ENCODE data around the gene LAMC3. TPM values are rescaled to one million over a fixed set of nuclear protein-coding genes. Genes with fewer than 3 reads are reported as not detected.
"Not testable (repeated sequence)": the region's sequence is repeated elsewhere in the genome, so short reads cannot be mapped to it uniquely, and the experiment has no call there.

The LAMC3 gene
- total RNA-seq, 1 donor from 2014 or later = 14.2 TPM

- no peak for DNase-seq (ENCODE audit: low spot score)
Observed at GRCh38 chr9:130991778-130992681, 16.9 kb upstream of the LAMC3 start.

DNA sequence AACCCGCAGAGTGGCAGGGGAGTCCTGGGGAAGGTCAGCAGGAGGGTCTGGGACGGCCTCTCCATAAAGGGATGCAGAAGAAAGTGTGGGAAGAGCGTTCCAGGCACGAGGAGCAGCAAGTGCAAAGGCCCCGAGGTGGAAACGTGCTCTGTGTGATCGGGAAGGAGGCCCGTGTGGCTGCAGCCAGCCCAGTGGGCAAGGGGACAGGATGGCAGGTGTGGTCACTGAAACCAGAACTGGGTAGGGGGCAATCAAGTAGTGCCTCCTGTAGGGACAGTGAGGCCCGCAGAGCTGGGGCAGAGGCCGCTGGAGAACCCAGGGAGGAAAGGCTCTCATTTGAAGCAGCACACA lies 16.3 kb upstream of the LAMC3 start:
- DNase-seq (ENCODE audit: low spot score) = no peak

DNA sequence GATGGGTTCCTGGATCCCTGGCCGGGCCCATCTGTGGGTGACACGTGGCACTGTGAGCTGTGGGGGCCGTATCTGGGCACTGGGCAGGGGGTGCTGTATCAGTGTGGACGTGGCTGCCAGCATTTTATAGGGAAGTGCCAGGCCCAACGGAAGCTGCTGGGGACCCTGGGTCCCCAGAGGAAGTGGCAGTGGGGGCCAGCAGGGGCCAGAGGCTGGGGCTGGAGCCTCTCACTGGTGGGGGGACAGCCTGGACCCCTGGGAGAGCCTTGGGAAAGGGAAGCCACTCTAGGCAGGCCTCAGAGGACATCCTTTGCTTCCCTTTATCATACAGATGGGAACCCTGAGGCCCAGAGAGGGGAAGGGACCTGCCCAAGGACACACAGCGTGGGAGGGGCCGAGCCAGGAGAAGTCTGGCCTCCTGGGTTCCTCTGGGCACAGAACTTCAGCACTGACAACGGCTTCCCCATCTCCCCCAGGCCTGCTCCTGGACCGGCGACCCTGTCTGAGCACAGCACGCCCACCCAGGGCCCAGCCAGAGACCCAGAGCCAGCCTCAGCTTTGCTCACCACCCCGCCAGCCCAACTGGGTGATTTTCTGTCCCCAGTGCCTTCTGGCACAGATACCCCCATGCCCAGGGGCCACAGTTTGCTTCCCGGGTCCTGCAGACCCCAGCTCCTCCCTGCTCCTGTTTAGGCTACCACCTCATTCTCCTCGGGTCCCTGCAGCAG lies 15.5 kb upstream of the LAMC3 start:
- no peak for DNase-seq (ENCODE audit: low spot score)

GRCh38 chr9:130994135-130995085 lies 14.6 kb upstream of the LAMC3 start:
- DNase-seq (ENCODE audit: low spot score) = no peak

DNA sequence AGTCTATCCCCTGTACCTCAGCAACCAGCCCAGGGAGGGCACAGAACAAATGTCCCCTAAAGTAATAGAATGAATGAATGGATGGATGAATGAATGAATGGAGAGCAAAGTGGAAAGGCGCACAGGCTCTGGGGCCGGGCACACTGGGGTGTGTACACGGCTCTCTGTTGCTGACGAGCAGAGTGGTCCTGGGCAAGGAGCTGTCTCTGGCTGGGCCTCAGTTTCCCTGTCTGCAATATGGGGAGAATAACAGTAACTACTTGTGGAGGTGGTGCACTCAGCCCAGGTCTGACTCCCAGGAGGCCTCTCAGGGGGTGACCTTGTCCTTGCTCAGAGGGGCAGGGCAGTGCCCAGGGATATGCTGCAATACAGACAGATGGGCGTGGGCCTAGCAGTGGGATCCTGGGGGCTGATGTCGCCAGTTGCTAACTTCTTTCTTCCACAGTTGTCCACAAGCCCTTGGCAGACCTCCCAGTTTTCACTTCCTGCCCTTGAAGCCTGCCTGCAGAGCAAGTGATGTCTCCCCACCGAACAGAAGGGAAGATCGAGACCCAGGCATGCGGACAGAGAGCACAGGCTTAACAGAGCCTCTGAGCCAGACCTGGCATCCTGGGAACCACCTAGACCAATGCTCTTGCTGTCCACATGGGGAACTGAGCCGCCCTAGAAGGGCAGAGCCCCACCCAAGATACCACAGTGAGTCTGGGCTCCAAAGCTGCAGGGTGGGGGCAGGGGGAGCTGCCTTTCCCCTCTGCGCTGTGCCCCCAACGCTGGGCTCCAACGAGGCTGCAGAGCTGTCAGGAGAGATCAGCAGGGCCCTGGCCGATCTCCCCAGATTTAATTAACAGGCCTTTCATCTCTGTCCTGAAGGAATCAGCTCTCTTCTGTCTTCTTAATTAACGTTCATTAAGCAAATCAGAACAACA lies 13.6 kb upstream of the LAMC3 start:
- peak; percentile 29 for DNase-seq (ENCODE audit: low spot score)

- DNase-seq (ENCODE audit: low spot score) = no peak
Observed at GRCh38 chr9:130996205-130996604, 12.8 kb upstream of the LAMC3 start.

DNA sequence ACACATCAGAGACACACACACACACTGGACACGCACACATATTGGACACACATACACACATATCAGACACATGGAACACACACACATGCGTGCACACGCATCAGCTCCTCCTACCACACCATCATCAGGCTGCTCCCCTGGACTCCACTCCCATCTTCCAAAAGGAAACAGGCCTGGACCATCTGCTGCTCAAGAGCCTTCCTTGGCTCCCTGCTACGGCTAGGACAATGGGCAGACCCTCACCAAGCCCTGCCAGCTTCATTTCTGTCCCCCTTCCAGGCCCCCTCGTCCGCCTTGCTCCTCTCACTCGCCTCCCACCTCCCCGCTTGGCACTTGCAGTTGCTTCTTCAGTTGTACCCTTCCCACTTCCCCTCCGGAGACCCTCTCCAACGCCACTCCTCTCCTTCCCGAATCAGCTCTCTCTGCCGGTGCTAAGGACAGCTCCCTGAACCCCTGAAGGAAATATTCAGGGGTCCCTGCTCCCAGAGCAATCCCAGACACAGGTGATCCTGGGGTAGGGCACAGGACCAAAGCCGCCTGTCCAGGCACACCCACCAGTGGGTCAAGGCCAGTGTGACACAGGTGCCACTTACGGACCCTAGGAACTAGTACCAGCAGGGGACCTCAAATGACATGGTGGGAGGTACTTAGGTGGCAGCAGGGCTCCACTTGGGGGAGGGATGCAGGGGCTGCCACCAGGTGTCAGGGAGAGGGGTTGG lies 12.1 kb upstream of the LAMC3 start:
- no peak for DNase-seq (ENCODE audit: low spot score)

DNA sequence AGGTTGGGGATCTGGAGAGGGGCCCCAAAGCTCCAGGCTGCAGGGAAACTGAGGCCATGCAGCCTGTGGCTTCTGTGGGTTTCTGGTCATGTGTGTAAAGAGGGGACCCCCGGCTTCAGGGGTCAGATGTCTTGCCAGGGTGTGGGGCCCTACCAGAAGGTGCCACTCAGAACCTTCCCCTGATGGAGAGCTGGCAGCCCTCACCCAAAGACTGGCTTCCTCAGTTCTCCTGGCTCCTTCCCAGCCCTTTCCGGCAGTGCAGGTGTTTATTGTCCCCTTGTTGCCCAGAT lies 11.6 kb upstream of the LAMC3 start:
- DNase-seq (ENCODE audit: low spot score) = no peak

- DNase-seq (ENCODE audit: low spot score) = peak; percentile 27
Observed at GRCh38 chr9:130997925-130998596, 10.9 kb upstream of the LAMC3 start.

- no peak for DNase-seq (ENCODE audit: low spot score)
Observed at GRCh38 chr9:130998597-130999244, 10.3 kb upstream of the LAMC3 start.

- no peak for DNase-seq (ENCODE audit: low spot score)
Observed at GRCh38 chr9:130999245-130999623, 9.7 kb upstream of the LAMC3 start.

GRCh38 chr9:131000526-131000925 lies 8.4 kb upstream of the LAMC3 start:
- not testable (repeated sequence) for DNase-seq (ENCODE audit: low spot score)

GRCh38 chr9:131001021-131001420 lies 8.0 kb upstream of the LAMC3 start:
- no peak for DNase-seq (ENCODE audit: low spot score)

GRCh38 chr9:131001990-131002389 lies 7.0 kb upstream of the LAMC3 start:
- no peak for DNase-seq (ENCODE audit: low spot score)

DNA sequence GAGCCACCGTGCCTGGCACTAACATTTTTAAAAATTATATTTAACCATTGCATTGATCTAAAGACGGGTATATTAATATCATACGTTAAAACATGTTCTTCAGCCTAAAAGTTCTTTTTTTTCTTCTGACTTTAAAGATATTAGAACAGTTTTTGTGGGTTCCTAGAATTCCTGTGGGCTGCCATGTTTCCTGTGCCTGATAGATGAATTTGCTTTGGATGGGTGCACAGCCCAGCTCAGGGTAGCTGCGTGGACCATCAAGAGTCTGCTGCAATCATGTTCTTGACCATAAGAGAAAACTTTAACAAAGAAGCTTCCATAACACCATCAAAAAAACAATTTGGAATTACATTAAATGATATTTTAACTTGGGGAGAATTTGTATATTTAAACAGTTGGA lies 2.4 kb upstream of the LAMC3 start:
- no peak for DNase-seq (ENCODE audit: low spot score)

DNA sequence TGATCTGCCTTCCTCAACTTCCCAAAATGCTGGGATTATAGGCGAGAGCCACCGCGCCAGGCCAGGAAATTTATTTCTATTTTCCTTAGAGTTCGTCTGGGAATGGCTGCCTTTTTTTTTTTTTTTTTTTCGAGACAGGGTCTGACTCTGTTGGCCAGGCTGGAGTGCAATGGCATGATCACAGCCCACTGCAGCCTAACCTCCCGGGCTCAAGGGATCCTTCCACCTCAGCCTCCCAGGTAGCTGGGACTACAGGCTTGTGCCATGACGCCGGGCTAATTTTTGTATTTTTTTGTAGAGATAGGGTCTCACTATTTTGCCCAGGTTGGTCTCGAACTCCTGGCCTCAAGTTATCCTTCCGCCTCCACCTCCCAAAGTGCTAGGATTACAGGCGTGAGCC lies 888 bp upstream of the LAMC3 start:
- DNase-seq (ENCODE audit: low spot score) = no peak

- no peak for DNase-seq (ENCODE audit: low spot score)
Observed at GRCh38 chr9:131008563-131008908, 438 bp upstream of the LAMC3 start.

DNA sequence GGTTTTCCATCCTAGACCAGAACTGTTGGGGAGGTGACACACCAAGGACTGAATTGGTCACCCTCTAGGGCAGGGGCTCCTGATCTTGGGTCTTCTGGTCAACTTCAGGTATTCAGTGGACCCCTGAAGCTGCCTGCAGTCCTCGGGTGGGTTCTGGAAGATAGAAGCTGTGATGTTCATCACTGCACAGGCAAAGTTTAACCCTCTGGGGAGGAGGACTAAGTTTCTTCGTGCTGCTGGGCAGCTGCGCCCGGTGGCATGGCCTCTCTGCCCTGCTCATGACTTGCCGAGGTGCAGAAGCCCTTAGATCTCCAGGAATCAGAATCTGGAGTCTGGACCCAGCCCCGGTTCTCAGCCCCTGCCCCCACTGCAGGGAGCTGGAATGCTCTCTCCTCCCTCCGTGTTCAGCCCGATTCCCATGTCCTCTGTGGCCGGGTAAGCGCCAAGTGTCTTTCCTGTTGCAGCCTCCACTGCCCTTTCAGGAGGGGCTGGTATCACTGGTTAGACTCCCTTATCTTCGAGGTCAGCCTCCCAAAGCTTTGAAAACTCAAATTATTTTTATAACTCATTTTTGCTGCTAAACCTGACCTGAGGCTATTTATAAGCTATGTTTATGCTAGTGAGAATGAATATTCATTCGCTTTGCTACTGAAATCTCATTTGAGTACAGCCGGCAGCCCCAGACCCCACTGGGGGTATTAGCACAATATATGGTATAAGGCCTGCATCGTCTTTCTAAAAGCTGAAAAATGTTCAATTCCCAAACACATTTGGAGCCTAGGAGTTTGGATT lies 1.7 kb downstream of the LAMC3 start:
- no peak for DNase-seq (ENCODE audit: low spot score)
